Loucy (cell line): Measurements from ENCODE around the gene AP1M2.

Source experiments
- CTCF ChIP-seq: fragments of 200-600 bp; sonication (generic); conservative IDR thresholded peaks from 2 replicates; pipeline ENCODE4 v1.5.1; 2014; ENCODE audit warnings: mild to moderate bottlenecking, antibody characterized with exemption, low read length
- EZH2phosphoT487 ChIP-seq: fragments of 200-600 bp; IDR thresholded peaks from 2 replicates; pipeline ENCODE4 v1.6.1; 2018; ENCODE audit warnings: antibody characterized with exemption, mild to moderate bottlenecking, moderate library complexity, borderline replicate concordance

- TF ChIP-seq CTCF, result no peak
- no peak for TF ChIP-seq EZH2phosphoT487
Observed at GRCh38 chr19:10533646-10534386, 53.3 kb downstream of the AP1M2 start.
